Mucosa of descending colon (tissue), 3 donors: ENCODE data around the gene OGFOD1. TPM values are rescaled to one million over a fixed set of nuclear protein-coding genes. Genes with fewer than 3 reads are reported as not detected.
A peak's percentile ranks its signal among the peaks of the same experiment; 100 is the strongest.

Experiments used
- ATAC-seq: fragments of 200-7000 bp; cut with Tn5 transposase; one replicate; pipeline ENCODE4 v1.9.1; 2020; ENCODE audit warnings: mild to moderate bottlenecking, moderate library complexity
- DNase-seq, 3 donors: peaks; one replicate each; pipeline ENCODE4 v3.0.0-alpha.2; 2020
- H3K36me3 ChIP-seq: fragments of 200-600 bp; one replicate; pipeline ENCODE4 v1.8.0; 2021; ENCODE audit warnings: low read depth, mild to moderate bottlenecking
- H3K4me1 ChIP-seq: fragments of 200-600 bp; one replicate; pipeline ENCODE4 v1.8.0; 2021; ENCODE audit warnings: low read depth, mild to moderate bottlenecking
- H3K4me3 ChIP-seq: fragments of 200-600 bp; one replicate; pipeline ENCODE4 v1.8.0; 2021; ENCODE audit warnings: mild to moderate bottlenecking
- H3K9me3 ChIP-seq: fragments of 200-600 bp; one replicate; pipeline ENCODE4 v1.8.0; 2021; ENCODE audit warnings: mild to moderate bottlenecking
- CTCF ChIP-seq: fragments of 200-600 bp; IDR thresholded peaks from one replicate; pipeline ENCODE4 v1.8.0; 2022; ENCODE audit warnings: antibody characterized with exemption, mild to moderate bottlenecking
- intact Hi-C, 2 donors: fragments of 100-400 bp; cut with DNase I in 1 of 2; cut with micrococcal nuclease in 1 of 2; formaldehyde crosslinking; loops; one replicate each; pipeline versions ENCODE4 v1.11.0 to v1.11.1; 2022; cut with DNase I, micrococcal nuclease
- total RNA-seq, 3 donors: library from RNA; stranded (reverse); fragmentation: NEBNext Ultra II Directional in 2 of 3; extraction: Animal tissue kit (Norgen Biotek cat#: 25700) in 2 of 3; gene quantifications; one replicate each; pipeline versions ENCODE4 v1.2.1 to v1.2.4, GENCODE V29; 2021 to 2023
- donor health status: DM: no; HTN: no; CAD: no; lungs with moderate emphysema.
- donor health status: DM: no; HTN: no; CAD: no.
- donor health status: DM: no; HTN: yes; CAD: no.

OGFOD1 gene
- total RNA-seq, 3 donors from 2014 or later, result 17.4 to 27.8 (median 23.6) TPM

GRCh38 chr16:56423584-56424403 lies 27.6 kb upstream of the OGFOD1 start:
- H3K4me3 ChIP-seq, result no peak overlapping the region
- DNase-seq (no peak), ATAC-seq (no peak)
- intact Hi-C loops, result no loop called here
- TF ChIP-seq CTCF, result no peak
- H3K36me3 ChIP-seq, result no peaks in the 10 kb centered on the region
- H3K9me3 ChIP-seq, result no peaks in the 10 kb centered on the region
- peaks cover 20% of the 10 kb centered on the region for H3K4me1 ChIP-seq

GRCh38 chr16:56424404-56424764 lies 27.0 kb upstream of the OGFOD1 start:
- no peaks in the 10 kb centered on the region for H3K9me3 ChIP-seq
- intact Hi-C loops, result no loop called here
- peaks cover 20% of the 10 kb centered on the region for H3K4me1 ChIP-seq
- no peak for TF ChIP-seq CTCF
- no peaks in the 10 kb centered on the region for H3K36me3 ChIP-seq
- peak; percentile 3 for ATAC-seq
- H3K4me3 ChIP-seq, result peak overlapping the region; percentile 87
- DNase-seq, result no peak

GRCh38 chr16:56424791-56425438 lies 26.4 kb upstream of the OGFOD1 start:
- DNase-seq (peak; percentile 30 to 73 (median 71)), ATAC-seq (peak; percentile 57)
- peaks cover 20% of the 10 kb centered on the region for H3K4me1 ChIP-seq

GRCh38 chr16:56425439-56425832 lies 25.9 kb upstream of the OGFOD1 start, which contains the start of gene AMFR:
Gene AMFR, minus strand, starts transcription at chr16:56425545. Its CDS starts 218 bp downstream, at chr16:56425327.
- intact Hi-C loops, result no loop called here
- ATAC-seq (peak; percentile 95), DNase-seq (peak; percentile 63 to 82 (median 79))
- H3K36me3 ChIP-seq, result no peaks in the 10 kb centered on the region
- no peaks in the 10 kb centered on the region for H3K9me3 ChIP-seq
- peak; percentile 56 for TF ChIP-seq CTCF
- peaks cover 20% of the 10 kb centered on the region for H3K4me1 ChIP-seq
- peak within 1 kb of the TSS; percentile 87 for H3K4me3 ChIP-seq

More at GRCh38 chr16:56424791-56425438, 26.4 kb upstream of the OGFOD1 start:
- no peaks in the 10 kb centered on the region for H3K36me3 ChIP-seq
- H3K4me3 ChIP-seq, result peak overlapping the region; percentile 87
- H3K9me3 ChIP-seq, result no peaks in the 10 kb centered on the region
- intact Hi-C loops, result no loop called here
- TF ChIP-seq CTCF, result no peak

- DNase-seq (no peak), ATAC-seq (peak; percentile 18)
- Histone ChIP-seq H3K9me3 (no peaks in the 10 kb centered on the region), H3K36me3 (no peaks in the 10 kb centered on the region), H3K4me1 (peaks cover 17% of the 10 kb centered on the region), H3K4me3 (no peak overlapping the region)
- intact Hi-C loops, result no loop called here
- no peak for TF ChIP-seq CTCF
Observed at GRCh38 chr16:56426585-56426984, 24.8 kb upstream of the OGFOD1 start.
